Progenitor cell of endocrine pancreas (in vitro differentiated cells): ENCODE results near the gene KCNK3. TPM values are rescaled to one million over a fixed set of nuclear protein-coding genes. Genes with fewer than 3 reads are reported as not detected.
A peak's percentile ranks its signal among the peaks of the same experiment; 100 is the strongest.

Experiments used
- DNase-seq: peaks from one replicate; pipeline ENCODE4 v3.0.0; 2021; ENCODE audit warnings: low spot score; ENCODE audit not compliant: unreplicated experiment
- H3K27ac Mint-ChIP-seq: 2 replicates; pipeline ENCODE4 v1.8.0; 2021; ENCODE audit warnings: mild to moderate bottlenecking, moderate library complexity, mixed read lengths
- H3K27me3 Mint-ChIP-seq: 2 replicates; pipeline ENCODE4 v1.8.0; 2021; ENCODE audit warnings: mixed read lengths
- H3K36me3 Mint-ChIP-seq: 2 replicates; pipeline ENCODE4 v1.8.0; 2022; ENCODE audit warnings: mixed read lengths; ENCODE audit not compliant: insufficient read depth
- H3K4me1 Mint-ChIP-seq: 2 replicates; pipeline ENCODE4 v1.8.0; 2021; ENCODE audit warnings: low read depth, mixed read lengths
- H3K4me3 Mint-ChIP-seq: 2 replicates; pipeline ENCODE4 v1.8.0; 2021; ENCODE audit warnings: low read depth, mild to moderate bottlenecking, moderate library complexity, mixed read lengths
- H3K9me3 Mint-ChIP-seq: 2 replicates; pipeline ENCODE4 v1.8.0; 2021; ENCODE audit warnings: low read depth, mixed read lengths
- total RNA-seq: library from RNA; stranded (reverse); gene quantifications from 2 replicates; pipeline ENCODE4 v1.2.1, GENCODE V29; 2021
- TF ChIP-seq, protein P1 (sequence below): fragments of 200-600 bp; sonication (generic); IDR thresholded peaks from one replicate; pipeline ENCODE4 v1.5.0; 2021; ENCODE audit warnings: antibody characterized with exemption, mild to moderate bottlenecking; ENCODE audit not compliant: unreplicated experiment

Gene KCNK3
- total RNA-seq, 1 donor from 2014 or later = 1.5 TPM

DNA sequence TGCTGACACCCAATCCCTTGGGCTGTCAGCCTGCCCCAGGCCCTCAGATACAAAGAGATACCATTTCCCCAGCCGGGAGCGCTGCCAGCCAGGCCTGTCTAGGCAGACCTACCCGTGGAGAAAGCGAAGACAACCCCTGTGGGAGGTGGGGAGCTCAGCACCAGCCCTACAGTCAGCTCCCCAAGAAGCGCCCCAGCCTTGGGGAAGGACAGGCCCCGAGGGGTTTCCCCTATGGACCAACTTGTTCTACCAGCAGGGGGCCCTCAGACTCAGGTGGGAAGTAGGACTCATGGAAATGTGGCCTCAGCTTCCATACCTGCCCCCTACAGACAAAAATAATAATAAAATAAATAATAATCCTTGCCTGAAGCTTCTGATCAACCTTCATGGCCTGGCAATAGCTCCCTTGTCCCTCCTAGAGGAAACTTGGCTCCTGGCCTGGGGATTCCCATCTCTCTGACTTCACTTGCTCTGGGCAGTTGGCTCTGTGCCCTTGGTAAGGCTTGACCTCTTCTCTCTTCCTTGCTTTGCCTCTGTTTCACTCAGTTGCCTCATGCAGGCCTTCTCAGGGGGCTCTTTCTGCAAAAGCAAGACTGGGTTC lies 78.6 kb downstream of the KCNK3 start:
- TF ChIP-seq, protein P1, sequence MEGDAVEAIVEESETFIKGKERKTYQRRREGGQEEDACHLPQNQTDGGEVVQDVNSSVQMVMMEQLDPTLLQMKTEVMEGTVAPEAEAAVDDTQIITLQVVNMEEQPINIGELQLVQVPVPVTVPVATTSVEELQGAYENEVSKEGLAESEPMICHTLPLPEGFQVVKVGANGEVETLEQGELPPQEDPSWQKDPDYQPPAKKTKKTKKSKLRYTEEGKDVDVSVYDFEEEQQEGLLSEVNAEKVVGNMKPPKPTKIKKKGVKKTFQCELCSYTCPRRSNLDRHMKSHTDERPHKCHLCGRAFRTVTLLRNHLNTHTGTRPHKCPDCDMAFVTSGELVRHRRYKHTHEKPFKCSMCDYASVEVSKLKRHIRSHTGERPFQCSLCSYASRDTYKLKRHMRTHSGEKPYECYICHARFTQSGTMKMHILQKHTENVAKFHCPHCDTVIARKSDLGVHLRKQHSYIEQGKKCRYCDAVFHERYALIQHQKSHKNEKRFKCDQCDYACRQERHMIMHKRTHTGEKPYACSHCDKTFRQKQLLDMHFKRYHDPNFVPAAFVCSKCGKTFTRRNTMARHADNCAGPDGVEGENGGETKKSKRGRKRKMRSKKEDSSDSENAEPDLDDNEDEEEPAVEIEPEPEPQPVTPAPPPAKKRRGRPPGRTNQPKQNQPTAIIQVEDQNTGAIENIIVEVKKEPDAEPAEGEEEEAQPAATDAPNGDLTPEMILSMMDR = peak; percentile 52
- Mint-ChIP-seq H3K9me3 (no peaks in the 10 kb centered on the region), H3K27me3 (no peaks in the 10 kb centered on the region), H3K36me3 (no peaks in the 10 kb centered on the region), H3K27ac (no peak overlapping the region), H3K4me1 (no peaks in the 10 kb centered on the region), H3K4me3 (no peak overlapping the region)
- no peak for DNase-seq

DNA sequence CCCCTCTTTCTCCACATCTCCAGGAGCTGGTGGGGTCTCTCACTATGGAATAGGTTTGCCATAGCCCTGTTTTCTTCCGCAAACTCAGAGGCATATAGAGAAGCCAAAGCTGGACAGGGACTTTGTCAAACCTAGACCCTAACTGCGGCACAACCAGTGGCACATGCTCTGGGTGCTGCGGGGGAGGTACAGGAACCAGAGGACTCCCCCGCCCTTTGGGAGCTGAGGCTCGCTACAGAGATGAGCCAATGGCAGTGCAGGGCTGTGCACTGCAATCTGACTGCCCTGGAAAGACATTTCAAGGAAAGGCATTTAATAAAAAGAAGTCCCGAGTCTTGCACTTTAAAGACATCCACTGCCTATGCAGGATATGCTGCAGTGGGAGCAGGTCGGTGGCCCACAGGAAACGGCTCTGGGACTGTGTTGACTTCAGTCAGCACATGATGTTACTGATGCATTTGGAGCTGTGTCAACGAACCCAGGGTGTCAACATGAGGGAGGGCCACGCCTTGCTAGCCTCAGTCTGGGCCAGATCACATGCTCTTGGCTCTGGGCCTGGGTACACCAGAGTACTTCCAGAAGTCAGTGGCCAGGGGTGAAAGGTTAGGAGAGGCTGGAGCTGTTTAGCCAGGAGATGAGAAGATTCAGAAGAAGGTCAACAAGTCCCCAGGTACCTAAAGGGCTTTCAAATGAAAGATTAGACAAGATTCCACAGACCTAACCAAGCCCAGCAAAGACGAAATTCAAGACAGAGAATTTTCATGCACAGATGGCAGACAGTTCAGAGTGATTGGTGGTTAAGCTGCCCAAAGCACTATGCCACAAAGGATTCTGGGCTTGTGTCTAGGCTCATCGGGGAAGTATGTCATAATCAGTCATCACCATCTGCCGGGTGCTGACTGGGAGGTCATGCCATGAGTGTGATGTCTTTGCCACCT lies 79.8 kb downstream of the KCNK3 start:
- H3K9me3 Mint-ChIP-seq = no peaks in the 10 kb centered on the region
- no peak overlapping the region for H3K27ac Mint-ChIP-seq
- no peaks in the 10 kb centered on the region for H3K4me1 Mint-ChIP-seq

DNA sequence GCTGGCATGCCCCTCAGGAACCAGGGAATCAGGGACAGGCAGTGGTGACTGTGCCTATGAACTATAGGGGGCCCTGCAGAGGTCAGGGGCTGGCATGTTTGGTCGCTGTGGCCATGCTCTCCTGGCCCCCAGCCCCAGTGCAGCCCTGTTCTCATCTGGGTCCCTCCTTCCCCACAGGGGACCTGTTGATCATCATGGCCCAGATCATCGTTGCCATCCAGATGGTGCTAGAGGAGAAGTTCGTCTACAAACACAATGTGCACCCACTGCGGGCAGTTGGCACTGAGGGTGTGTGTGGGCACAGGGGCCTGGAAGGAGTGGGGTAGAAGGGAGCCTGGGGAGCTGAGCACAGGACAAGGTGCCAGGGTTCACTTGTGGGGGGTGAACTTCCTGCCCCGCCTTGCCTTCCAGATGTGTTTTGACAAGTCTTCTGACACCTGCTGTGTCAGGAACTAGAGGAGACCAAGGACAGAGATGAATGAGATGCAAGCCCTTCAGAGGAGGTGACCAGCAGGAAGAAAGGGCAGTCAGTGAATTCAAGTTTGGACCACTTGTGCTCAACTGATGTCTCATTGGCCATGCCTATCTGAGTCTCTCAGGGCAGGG lies 83.8 kb downstream of the KCNK3 start:
- H3K9me3 Mint-ChIP-seq = no peaks in the 10 kb centered on the region
- no peak overlapping the region for H3K27ac Mint-ChIP-seq
- no peaks in the 10 kb centered on the region for H3K4me1 Mint-ChIP-seq
- H3K36me3 Mint-ChIP-seq = peaks cover 4% of the 10 kb centered on the region
- DNase-seq = no peak
- no peak overlapping the region for H3K4me3 Mint-ChIP-seq
- TF ChIP-seq, protein P1 = no peak
- H3K27me3 Mint-ChIP-seq = no peaks in the 10 kb centered on the region

More for the DNA sequence above, 79.8 kb downstream of the KCNK3 start:
- TF ChIP-seq, protein P1 = no peak
- H3K4me3 Mint-ChIP-seq = no peak overlapping the region
- H3K36me3 Mint-ChIP-seq = peaks cover 3% of the 10 kb centered on the region
- H3K27me3 Mint-ChIP-seq = no peaks in the 10 kb centered on the region
- DNase-seq = no peak

DNA sequence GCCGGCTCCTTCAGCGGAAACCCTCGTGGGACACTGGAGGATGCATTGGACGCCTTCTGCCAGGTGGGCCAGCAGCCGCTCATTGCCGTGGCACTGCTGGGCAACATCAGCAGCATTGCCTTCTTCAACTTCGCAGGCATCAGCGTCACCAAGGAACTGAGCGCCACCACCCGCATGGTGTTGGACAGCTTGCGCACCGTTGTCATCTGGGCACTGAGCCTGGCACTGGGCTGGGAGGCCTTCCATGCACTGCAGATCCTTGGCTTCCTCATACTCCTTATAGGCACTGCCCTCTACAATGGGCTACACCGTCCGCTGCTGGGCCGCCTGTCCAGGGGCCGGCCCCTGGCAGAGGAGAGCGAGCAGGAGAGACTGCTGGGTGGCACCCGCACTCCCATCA lies 85.6 kb downstream of the KCNK3 start:
- TF ChIP-seq, protein P1 = no peak
- H3K4me3 Mint-ChIP-seq = no peak overlapping the region
- no peaks in the 10 kb centered on the region for H3K27me3 Mint-ChIP-seq
- no peak overlapping the region for H3K27ac Mint-ChIP-seq
- no peaks in the 10 kb centered on the region for H3K4me1 Mint-ChIP-seq
- H3K36me3 Mint-ChIP-seq = peaks cover 5% of the 10 kb centered on the region
- H3K9me3 Mint-ChIP-seq = no peaks in the 10 kb centered on the region
- no peak for DNase-seq

DNA sequence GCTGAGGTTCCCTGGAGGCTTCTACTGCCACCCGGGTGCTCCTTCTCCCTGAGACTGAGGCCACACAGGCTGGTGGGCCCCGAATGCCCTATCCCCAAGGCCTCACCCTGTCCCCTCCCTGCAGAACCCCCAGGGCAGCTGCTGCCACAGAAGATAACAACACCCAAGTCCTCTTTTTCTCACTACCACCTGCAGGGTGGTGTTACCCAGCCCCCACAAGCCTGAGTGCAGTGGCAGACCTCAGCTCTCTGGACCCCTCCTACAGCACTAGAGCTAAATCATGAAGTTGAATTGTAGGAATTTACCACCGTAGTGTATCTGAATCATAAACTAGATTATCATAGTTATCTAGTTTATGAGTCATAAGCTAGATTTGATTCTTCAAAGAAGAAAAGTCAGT lies 86.0 kb downstream of the KCNK3 start:
- Mint-ChIP-seq H3K27ac (no peak overlapping the region), H3K4me1 (no peaks in the 10 kb centered on the region), H3K36me3 (peaks cover 5% of the 10 kb centered on the region), H3K27me3 (no peaks in the 10 kb centered on the region), H3K4me3 (no peak overlapping the region), H3K9me3 (no peaks in the 10 kb centered on the region)
- no peak for DNase-seq
- TF ChIP-seq, protein P1 = no peak
